ENCODE data around the gene CEACAM7.

DNA sequence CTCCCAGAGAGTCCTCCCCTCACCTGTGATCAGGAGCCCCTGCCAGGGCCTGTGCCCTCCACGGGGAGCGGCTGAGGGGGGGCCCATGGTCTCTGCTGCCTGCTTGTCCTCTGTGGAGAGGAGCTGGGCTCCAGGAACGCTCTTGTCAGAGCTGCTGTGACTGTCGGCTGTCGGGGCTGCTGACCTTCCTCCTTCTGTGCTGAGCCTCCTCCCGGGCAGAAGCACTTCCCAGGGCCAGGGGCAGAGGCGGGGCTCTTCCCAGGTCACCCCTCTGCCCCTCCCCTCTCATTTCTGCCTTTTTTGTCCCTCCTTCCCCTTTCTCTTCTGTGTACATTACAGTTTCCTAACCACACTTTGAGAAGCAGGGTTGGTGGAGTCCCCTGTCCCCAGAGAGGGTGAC, 61.2 kb downstream of the CEACAM7 start, which contains the start of gene CEACAM4:
- TF ChIP-seq, protein P1, sequence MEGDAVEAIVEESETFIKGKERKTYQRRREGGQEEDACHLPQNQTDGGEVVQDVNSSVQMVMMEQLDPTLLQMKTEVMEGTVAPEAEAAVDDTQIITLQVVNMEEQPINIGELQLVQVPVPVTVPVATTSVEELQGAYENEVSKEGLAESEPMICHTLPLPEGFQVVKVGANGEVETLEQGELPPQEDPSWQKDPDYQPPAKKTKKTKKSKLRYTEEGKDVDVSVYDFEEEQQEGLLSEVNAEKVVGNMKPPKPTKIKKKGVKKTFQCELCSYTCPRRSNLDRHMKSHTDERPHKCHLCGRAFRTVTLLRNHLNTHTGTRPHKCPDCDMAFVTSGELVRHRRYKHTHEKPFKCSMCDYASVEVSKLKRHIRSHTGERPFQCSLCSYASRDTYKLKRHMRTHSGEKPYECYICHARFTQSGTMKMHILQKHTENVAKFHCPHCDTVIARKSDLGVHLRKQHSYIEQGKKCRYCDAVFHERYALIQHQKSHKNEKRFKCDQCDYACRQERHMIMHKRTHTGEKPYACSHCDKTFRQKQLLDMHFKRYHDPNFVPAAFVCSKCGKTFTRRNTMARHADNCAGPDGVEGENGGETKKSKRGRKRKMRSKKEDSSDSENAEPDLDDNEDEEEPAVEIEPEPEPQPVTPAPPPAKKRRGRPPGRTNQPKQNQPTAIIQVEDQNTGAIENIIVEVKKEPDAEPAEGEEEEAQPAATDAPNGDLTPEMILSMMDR (IDR thresholded peaks at IDR 0.05; ENCODE audit: borderline replicate concordance, extremely low read depth, low read length, poor library complexity, severe bottlenecking): no peak
- TF ChIP-seq EZH2 (IDR thresholded peaks at IDR 0.05; ENCODE audit: borderline replicate concordance, low read depth, low read length, severe bottlenecking): no peak

Measured in DND-41 (cell line).